DND-41 (cell line): ENCODE results near the gene FBXL22.

Experiments used
- ATAC-seq: fragments of 200-7000 bp; cut with Tn5 transposase; 3 replicates; pipeline ENCODE4 v1.9.1; 2021; ENCODE audit warnings: low read depth; ENCODE audit not compliant: insufficient read depth
- DNase-seq: peaks from one replicate; pipeline ENCODE4 v3.0.0-alpha.2; 2020
- H2AFZ ChIP-seq: 2 replicates; pipeline ENCODE4 v1.6.0; 2012; ENCODE audit warnings: low read depth, low read length
- H3K27ac ChIP-seq: 2 replicates; pipeline ENCODE4 v1.5.1; 2012; ENCODE audit warnings: low read length, inconsistent platforms
- H3K27me3 ChIP-seq: fragments of 200-600 bp; sonication (generic); 2 replicates; pipeline ENCODE4 v1.6.0; 2012; ENCODE audit warnings: low read length, mild to moderate bottlenecking, inconsistent platforms; ENCODE audit not compliant: insufficient read depth, poor library complexity
- H3K36me3 ChIP-seq: 2 replicates; pipeline ENCODE4 v1.5.1; 2012; ENCODE audit warnings: low read length, inconsistent platforms; ENCODE audit not compliant: insufficient read depth
- H3K4me1 ChIP-seq: 2 replicates; pipeline ENCODE4 v1.5.1; 2012; ENCODE audit warnings: mild to moderate bottlenecking, low read length; ENCODE audit not compliant: insufficient read depth
- H3K4me2 ChIP-seq: 2 replicates; pipeline ENCODE4 v1.6.0; 2012; ENCODE audit warnings: mild to moderate bottlenecking, moderate library complexity, low read length, inconsistent platforms; ENCODE audit not compliant: insufficient read depth
- H3K4me3 ChIP-seq, 2 experiments: fragments of 200-600 bp in 1 of 2; shearing (Covaris generic) in 1 of 2; 2 replicates each; pipeline ENCODE4 v1.5.1; 2012 to 2016; ENCODE audit warnings: inconsistent platforms in 2 of 2, low read length in 2 of 2, mild to moderate bottlenecking in 2 of 2, low read depth in 1 of 2, moderate library complexity in 1 of 2
- H3K79me2 ChIP-seq: 2 replicates; pipeline ENCODE4 v1.6.0; 2012; ENCODE audit warnings: low read length, inconsistent platforms; ENCODE audit not compliant: insufficient read depth
- H3K9ac ChIP-seq: 2 replicates; pipeline ENCODE4 v1.6.0; 2012; ENCODE audit warnings: low read depth, mild to moderate bottlenecking, inconsistent platforms, low read length, moderate library complexity
- H3K9me3 ChIP-seq: 2 replicates; pipeline ENCODE4 v1.5.1; 2012; ENCODE audit warnings: low read length, moderate library complexity, mild to moderate bottlenecking, inconsistent platforms; ENCODE audit not compliant: insufficient read depth, severe bottlenecking
- H4K20me1 ChIP-seq: 2 replicates; pipeline ENCODE4 v1.6.0; 2012; ENCODE audit warnings: low read length; ENCODE audit not compliant: insufficient read depth
- EZH2 ChIP-seq: IDR thresholded peaks from 3 replicates; pipeline ENCODE4 v1.6.1; 2012; ENCODE audit warnings: borderline replicate concordance, low read depth, mild to moderate bottlenecking, moderate library complexity, low read length, inconsistent platforms; ENCODE audit not compliant: severe bottlenecking
- TF ChIP-seq, protein P1 (sequence below): IDR thresholded peaks from 2 replicates; pipeline ENCODE4 v1.5.1; 2012; ENCODE audit warnings: borderline replicate concordance, low read length, moderate library complexity, mild to moderate bottlenecking; ENCODE audit not compliant: poor library complexity, severe bottlenecking; ENCODE audit errors: extremely low read depth

Gene FBXL22

DNA sequence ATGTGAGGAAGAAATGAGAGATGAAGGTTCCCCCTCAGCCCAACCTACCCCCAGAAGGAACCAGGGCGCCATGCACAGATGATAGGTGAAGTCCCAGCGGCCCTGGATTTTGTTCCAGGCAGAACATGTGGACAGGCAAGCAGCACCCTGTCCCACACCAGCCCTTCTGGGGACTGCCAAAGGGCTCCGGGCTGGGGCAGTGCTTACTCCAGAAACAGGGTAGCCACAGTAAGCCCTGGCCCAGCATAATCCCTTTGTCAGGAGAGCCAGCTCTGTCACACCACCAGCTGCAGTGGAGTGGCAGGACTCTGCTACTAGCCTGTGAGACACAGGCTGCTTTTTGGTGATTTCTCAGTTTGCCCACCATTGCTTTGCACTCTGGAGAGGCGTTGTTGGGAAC is 6.3 kb downstream of the FBXL22 start:
- Histone ChIP-seq H3K4me2 (no peak overlapping the region), H3K9ac (no peak overlapping the region), H3K27me3 (no peaks in the 10 kb centered on the region), H3K79me2 (no peaks in the 10 kb centered on the region), H3K4me1 (peaks cover 20% of the 10 kb centered on the region), H4K20me1 (peaks cover 2% of the 10 kb centered on the region; the same call in 1 of the 2 replicates), H3K36me3 (peaks cover 9% of the 10 kb centered on the region), H3K27ac (no peak overlapping the region), H3K9me3 (no peaks in the 10 kb centered on the region), H3K4me3 (no peak overlapping the region), H2AFZ (no peak overlapping the region)
- no peak for TF ChIP-seq EZH2
- TF ChIP-seq, protein P1, sequence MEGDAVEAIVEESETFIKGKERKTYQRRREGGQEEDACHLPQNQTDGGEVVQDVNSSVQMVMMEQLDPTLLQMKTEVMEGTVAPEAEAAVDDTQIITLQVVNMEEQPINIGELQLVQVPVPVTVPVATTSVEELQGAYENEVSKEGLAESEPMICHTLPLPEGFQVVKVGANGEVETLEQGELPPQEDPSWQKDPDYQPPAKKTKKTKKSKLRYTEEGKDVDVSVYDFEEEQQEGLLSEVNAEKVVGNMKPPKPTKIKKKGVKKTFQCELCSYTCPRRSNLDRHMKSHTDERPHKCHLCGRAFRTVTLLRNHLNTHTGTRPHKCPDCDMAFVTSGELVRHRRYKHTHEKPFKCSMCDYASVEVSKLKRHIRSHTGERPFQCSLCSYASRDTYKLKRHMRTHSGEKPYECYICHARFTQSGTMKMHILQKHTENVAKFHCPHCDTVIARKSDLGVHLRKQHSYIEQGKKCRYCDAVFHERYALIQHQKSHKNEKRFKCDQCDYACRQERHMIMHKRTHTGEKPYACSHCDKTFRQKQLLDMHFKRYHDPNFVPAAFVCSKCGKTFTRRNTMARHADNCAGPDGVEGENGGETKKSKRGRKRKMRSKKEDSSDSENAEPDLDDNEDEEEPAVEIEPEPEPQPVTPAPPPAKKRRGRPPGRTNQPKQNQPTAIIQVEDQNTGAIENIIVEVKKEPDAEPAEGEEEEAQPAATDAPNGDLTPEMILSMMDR, result no peak
- DNase-seq, result no peak
- no peak for ATAC-seq

DNA sequence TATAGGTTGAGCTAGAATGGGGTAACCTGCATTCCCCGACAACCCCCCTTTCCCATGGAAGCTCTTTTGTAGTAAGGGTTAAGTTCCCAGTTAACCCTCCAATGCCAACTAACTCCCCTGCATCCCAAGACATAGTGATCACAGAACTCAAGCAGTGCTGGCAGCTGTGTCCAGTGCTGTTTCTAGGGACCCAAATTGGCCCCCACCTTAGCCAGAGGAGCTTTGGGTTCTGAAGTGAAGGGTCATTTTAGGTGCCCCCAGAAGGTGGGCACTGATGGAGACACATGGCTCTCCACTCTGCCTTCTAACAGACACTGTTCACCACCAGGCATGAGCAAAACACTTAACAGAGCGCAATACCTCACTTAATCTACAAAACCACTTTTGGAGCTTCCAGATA is 7.1 kb downstream of the FBXL22 start:
- DNase-seq (no peak), ATAC-seq (no peak)
- no peak overlapping the region for H3K9ac ChIP-seq
- peaks cover 20% of the 10 kb centered on the region for H3K4me1 ChIP-seq
- peaks cover 2% of the 10 kb centered on the region; the same call in 1 of the 2 replicates for H4K20me1 ChIP-seq
- H3K79me2 ChIP-seq, result no peaks in the 10 kb centered on the region
- H3K9me3 ChIP-seq, result no peaks in the 10 kb centered on the region
- no peaks in the 10 kb centered on the region for H3K27me3 ChIP-seq
- H2AFZ ChIP-seq, result no peak overlapping the region
- no peak overlapping the region for H3K4me2 ChIP-seq
- H3K4me3 ChIP-seq, result no peak overlapping the region
- peaks cover 17% of the 10 kb centered on the region for H3K36me3 ChIP-seq
- no peak overlapping the region for H3K27ac ChIP-seq
- no peak for TF ChIP-seq EZH2
- TF ChIP-seq, protein P1, result no peak

DNA sequence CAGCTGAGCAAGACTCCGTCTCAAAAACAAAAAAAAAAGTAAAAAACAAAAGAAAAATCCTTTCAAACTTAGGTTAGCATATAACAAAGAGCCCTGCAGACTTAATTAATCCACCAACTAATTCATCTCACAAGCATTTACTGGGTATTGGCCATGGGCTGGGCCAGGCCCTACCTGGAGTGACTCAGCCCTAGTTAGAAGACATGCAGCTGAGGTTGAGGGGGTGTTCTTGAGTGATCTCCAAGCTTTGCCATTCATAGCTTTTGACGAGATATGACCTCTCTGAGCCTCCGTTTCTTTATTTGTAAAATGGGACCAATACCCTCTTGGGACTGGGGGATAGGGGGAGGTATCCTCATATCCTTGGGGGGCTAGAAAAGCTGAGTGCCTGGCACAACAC is 7.8 kb downstream of the FBXL22 start:
- no peak for ATAC-seq
- Histone ChIP-seq H3K36me3 (peaks cover 21% of the 10 kb centered on the region), H3K27ac (no peak overlapping the region), H2AFZ (no peak overlapping the region), H3K79me2 (no peaks in the 10 kb centered on the region), H3K9me3 (no peaks in the 10 kb centered on the region), H3K4me1 (peaks cover 19% of the 10 kb centered on the region), H3K4me3 (no peak overlapping the region), H3K27me3 (no peaks in the 10 kb centered on the region), H4K20me1 (peaks cover 5% of the 10 kb centered on the region; the same call in 1 of the 2 replicates), H3K9ac (no peak overlapping the region), H3K4me2 (no peak overlapping the region)
- DNase-seq, result no peak
- TF ChIP-seq, protein P1, result no peak
- no peak for TF ChIP-seq EZH2

DNA sequence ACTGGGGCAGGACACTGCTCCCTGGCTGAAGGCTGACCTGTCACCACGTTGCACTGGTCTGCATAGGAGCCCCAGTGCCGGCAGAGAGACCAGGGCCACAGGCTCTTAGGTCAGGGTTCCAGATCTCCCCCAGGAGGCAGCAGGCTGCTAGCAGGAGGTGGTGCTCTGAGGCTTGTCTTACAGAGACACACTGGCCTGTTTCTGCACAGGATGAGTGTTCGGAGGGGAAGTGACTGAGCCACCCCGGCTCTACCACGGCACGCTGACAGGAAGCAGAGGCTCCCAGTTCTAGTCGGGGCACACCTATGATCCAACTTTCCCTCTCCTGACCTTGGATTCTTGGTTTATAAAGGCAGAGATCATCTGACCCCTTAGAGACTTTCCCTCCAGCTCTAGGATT is 8.6 kb downstream of the FBXL22 start:
- DNase-seq (no peak), ATAC-seq (no peak)
- Histone ChIP-seq H2AFZ (no peak overlapping the region), H3K27me3 (no peaks in the 10 kb centered on the region), H3K27ac (no peak overlapping the region), H3K79me2 (no peaks in the 10 kb centered on the region), H3K4me2 (no peak overlapping the region), H3K36me3 (peaks cover 25% of the 10 kb centered on the region), H3K4me1 (peaks cover 12% of the 10 kb centered on the region), H3K4me3 (no peak overlapping the region), H3K9me3 (no peaks in the 10 kb centered on the region), H4K20me1 (peaks cover 5% of the 10 kb centered on the region; the same call in 1 of the 2 replicates), H3K9ac (no peak overlapping the region)
- TF ChIP-seq, protein P1, result no peak
- no peak for TF ChIP-seq EZH2
